Prostate gland (tissue), 2 donors: ENCODE data around the gene RIF1.
"Not testable (repeated sequence)": the region's sequence is repeated elsewhere in the genome, so short reads cannot be mapped to it uniquely, and the experiment has no call there.

Experiments used
- CTCF ChIP-seq, 4 experiments: fragments of 200-600 bp in 2 of 4; fragments of 450-650 bp in 2 of 4; sonication (generic) in 2 of 4; IDR thresholded peaks; 1 replicate in 3 of 4; 2 replicates in 1 of 4; pipeline ENCODE4 v1.5.1; 2016 to 2019; ENCODE audit warnings: antibody characterized with exemption in 4 of 4, mild to moderate bottlenecking in 2 of 4, moderate library complexity in 2 of 4
- POLR2A ChIP-seq: fragments of 450-650 bp; IDR thresholded peaks from one replicate; pipeline ENCODE4 v1.6.1; 2016; ENCODE audit warnings: antibody characterized with exemption, mild to moderate bottlenecking
- POLR2AphosphoS5 ChIP-seq: sonication (generic); formaldehyde crosslinking; IDR thresholded peaks from one replicate; pipeline ENCODE4 v1.6.1; 2017; ENCODE audit warnings: antibody characterized with exemption

- TF ChIP-seq CTCF (IDR thresholded peaks at IDR 0.05); POLR2A; POLR2AphosphoS5: not testable (repeated sequence)
Measured at GRCh38 chr2:151421681-151422080, 12.0 kb downstream of the RIF1 start.
